Stimulated activated CD4-positive, alpha-beta T cell treated with anti-CD3 and anti-CD28 coated beads, Interleukin-1b, Interleukin-23, amount 100 ng/mL, for 48 hours (primary cell): ENCODE measurements around the gene SACM1L.
"Not testable (repeated sequence)": the region's sequence is repeated elsewhere in the genome, so short reads cannot be mapped to it uniquely, and the experiment has no call there.

Source experiments
- DNase-seq: peaks from one replicate; pipeline ENCODE4 v3.0.0-alpha.2; 2020

The SACM1L gene

GRCh38 chr3:45693941-45694521 lies 4.8 kb downstream of the SACM1L start:
- DNase-seq = peak; percentile 40

- DNase-seq = not testable (repeated sequence)
Observed at GRCh38 chr3:45695166-45695565, 6.0 kb downstream of the SACM1L start.

- DNase-seq = no peak
Observed at GRCh38 chr3:45700570-45701073, 11.4 kb downstream of the SACM1L start.

- no peak for DNase-seq
Observed at GRCh38 chr3:45701172-45701867, 12.1 kb downstream of the SACM1L start.

GRCh38 chr3:45704301-45704943 lies 15.2 kb downstream of the SACM1L start:
- DNase-seq = no peak

GRCh38 chr3:45705839-45706808 lies 16.9 kb downstream of the SACM1L start:
- DNase-seq = no peak

GRCh38 chr3:45711931-45712330 lies 22.7 kb downstream of the SACM1L start:
- no peak for DNase-seq

GRCh38 chr3:45712434-45713110 lies 23.4 kb downstream of the SACM1L start:
- DNase-seq = no peak

GRCh38 chr3:45715945-45716344 lies 26.7 kb downstream of the SACM1L start:
- DNase-seq = no peak

- DNase-seq = no peak
Observed at GRCh38 chr3:45716790-45717336, 27.7 kb downstream of the SACM1L start.

GRCh38 chr3:45719655-45720487 lies 30.7 kb downstream of the SACM1L start:
- no peak for DNase-seq

- no peak for DNase-seq
Observed at GRCh38 chr3:45724911-45725310, 35.7 kb downstream of the SACM1L start.

GRCh38 chr3:45729614-45730013 lies 40.4 kb downstream of the SACM1L start:
- DNase-seq = no peak

GRCh38 chr3:45730409-45731154 lies 41.4 kb downstream of the SACM1L start:
- DNase-seq = no peak

GRCh38 chr3:45736707-45737106 lies 47.5 kb downstream of the SACM1L start:
- DNase-seq = peak; percentile 27

GRCh38 chr3:45737234-45737633 lies 48.0 kb downstream of the SACM1L start:
- no peak for DNase-seq

GRCh38 chr3:45739991-45740390 lies 50.8 kb downstream of the SACM1L start:
- DNase-seq = no peak

- DNase-seq = no peak
Observed at GRCh38 chr3:45741247-45741646, 52.1 kb downstream of the SACM1L start.

- no peak for DNase-seq
Observed at GRCh38 chr3:45741742-45742460, 52.7 kb downstream of the SACM1L start.
